ENCODE measurements around the gene SLC12A1.

GRCh38 chr15:48190932-48191573 lies 15.0 kb upstream of the SLC12A1 start:
- TF ChIP-seq CTCF (IDR thresholded peaks at IDR 0.05): no peak
- no peak for TF ChIP-seq SIN3A (IDR thresholded peaks at IDR 0.05; ENCODE audit: borderline replicate concordance, insufficient read depth, low read depth, low read length)

All from Panc1 (cell line).